PC-3 (cell line): ENCODE results near the gene KCNJ6. TPM values are rescaled to one million over a fixed set of nuclear protein-coding genes. Genes with fewer than 3 reads are reported as not detected.

Source experiments
- ATAC-seq: fragments of 200-7000 bp; cut with Tn5 transposase; 2 replicates; pipeline ENCODE4 v1.9.1; 2020; ENCODE audit warnings: mild to moderate bottlenecking, moderate library complexity
- Bru-seq: library from RNA; stranded (reverse); fragments of 400-500 nt; gene quantifications from one replicate; lab custom pipeline; 2021; lab: Mats Ljungman, UMichigan
- BruChase-seq, 2 experiments: library from RNA; stranded (reverse); fragments of 400-500 nt; gene quantifications; one replicate each; lab custom pipeline; 2021; lab: Mats Ljungman, UMichigan
- BruUV-seq: library from RNA; stranded (reverse); fragments of 400-500 nt; replicated peaks from 2 replicates; lab custom pipeline; 2021; lab: Mats Ljungman, UMichigan
- CTCF ChIA-PET: fragments of 300-600 bp; sonication (Branson Sonifier 250); formaldehyde crosslinking; loops from one replicate; lab custom pipeline; 2022; ENCODE audit warnings: antibody characterized with exemption; lab: Charles Lee
- POLR2A ChIA-PET: fragments of 300-600 bp; sonication (Branson Sonifier 250); formaldehyde crosslinking; loops from one replicate; lab custom pipeline; 2022; ENCODE audit warnings: antibody characterized with exemption; ENCODE audit not compliant: unreplicated experiment; lab: Charles Lee
- DNase-seq: peaks from one replicate; pipeline ENCODE4 v3.0.0-alpha.2; 2015
- H2AFZ ChIP-seq: fragments of 300-600 bp; sonication (generic); 2 replicates; pipeline ENCODE4 v1.6.0; 2016; ENCODE audit warnings: antibody characterized with exemption, low read length
- H3F3A ChIP-seq: fragments of 300-600 bp; sonication (generic); one replicate; pipeline ENCODE4 v1.6.0; 2017; ENCODE audit warnings: antibody characterized with exemption, low read length, control low read depth, mild to moderate bottlenecking; ENCODE audit not compliant: unreplicated experiment
- H3K27ac ChIP-seq: fragments of 300-600 bp; sonication (generic); 2 replicates; pipeline ENCODE4 v1.5.1; 2016; ENCODE audit warnings: mild to moderate bottlenecking, low read length
- H3K27me3 ChIP-seq: fragments of 300-600 bp; sonication (generic); 2 replicates; pipeline ENCODE4 v1.6.1; 2016; ENCODE audit warnings: low read length, mixed read lengths
- H3K36me3 ChIP-seq: fragments of 300-600 bp; sonication (generic); 2 replicates; pipeline ENCODE4 v1.6.1; 2016; ENCODE audit warnings: low read depth, mixed run types, low read length, mixed read lengths
- H3K4me1 ChIP-seq: fragments of 300-600 bp; sonication (generic); 2 replicates; pipeline ENCODE4 v1.5.1; 2016; ENCODE audit warnings: low read length; ENCODE audit not compliant: insufficient read depth
- H3K4me2 ChIP-seq: fragments of 300-600 bp; sonication (generic); 2 replicates; pipeline ENCODE4 v1.6.0; 2016; ENCODE audit warnings: low read length
- H3K4me3 ChIP-seq: fragments of 300-600 bp; sonication (generic); 2 replicates; pipeline ENCODE4 v1.5.1; 2016; ENCODE audit warnings: mild to moderate bottlenecking, low read length, mixed read lengths
- H3K79me2 ChIP-seq: fragments of 300-600 bp; sonication (generic); 2 replicates; pipeline ENCODE4 v1.6.1; 2017; ENCODE audit warnings: low read length, mixed read lengths
- H3K9ac ChIP-seq: fragments of 300-600 bp; sonication (generic); 2 replicates; pipeline ENCODE4 v1.6.0; 2016; ENCODE audit warnings: mild to moderate bottlenecking, low read length
- H3K9me2 ChIP-seq: fragments of 300-600 bp; sonication (generic); replicated peaks from 2 replicates; pipeline ENCODE4 v1.6.1; 2016; ENCODE audit warnings: mixed run types, low read length, mixed read lengths
- H3K9me3 ChIP-seq: fragments of 300-600 bp; sonication (generic); 2 replicates; pipeline ENCODE4 v1.6.1; 2016; ENCODE audit warnings: low read length, mixed read lengths
- H4K20me1 ChIP-seq: fragments of 300-600 bp; sonication (generic); 2 replicates; pipeline ENCODE4 v1.6.1; 2016; ENCODE audit warnings: low read length, mixed read lengths
- CTCF ChIP-seq: fragments of 300-600 bp; sonication (generic); conservative IDR thresholded peaks from 2 replicates; pipeline ENCODE4 v1.5.1; 2017; ENCODE audit warnings: antibody characterized with exemption, low read depth, mild to moderate bottlenecking, low read length
- EZH2 ChIP-seq: fragments of 300-600 bp; sonication (generic); IDR thresholded peaks from one replicate; pipeline ENCODE4 v1.6.1; 2017; ENCODE audit warnings: antibody characterized with exemption, mild to moderate bottlenecking, low read length; ENCODE audit not compliant: unreplicated experiment
- EZH2phosphoT487 ChIP-seq: fragments of 300-600 bp; sonication (generic); IDR thresholded peaks from 2 replicates; pipeline ENCODE4 v1.6.1; 2018; ENCODE audit warnings: mild to moderate bottlenecking, antibody characterized with exemption, low read length, borderline replicate concordance
- intact Hi-C: fragments of 100-400 bp; cut with micrococcal nuclease; formaldehyde crosslinking; loops from 2 replicates; pipeline ENCODE4 v1.9.0; 2023
- long read RNA-seq: library from polyadenylated mRNA; unstranded; transcript quantifications from one replicate; pipeline ENCODE4 v2.0.0, GENCODE V29; 2021; ENCODE audit not compliant: unreplicated experiment
- total RNA-seq: library from RNA; depleted of rRNA; stranded (reverse); fragments of >200 nt; gene quantifications from 2 replicates; pipeline ENCODE4 v1.2.3, GENCODE V29; 2014; rRNA removed

KCNJ6 gene
- total RNA-seq (not detected in 2 replicates), Bru-seq, nascent RNA (percentile 2 among the genes with signal in this experiment), BruChase-seq, experiment 1, labeled RNA remaining after a 6-hour chase (percentile 1 among the genes with signal in this experiment), BruChase-seq, experiment 2, labeled RNA remaining after a 2-hour chase (percentile 1 among the genes with signal in this experiment)
- long read RNA-seq, result 0 reads

GRCh38 chr21:37916310-37917051 lies at the start of gene KCNJ6:
TSS of gene KCNJ6 (minus strand) at chr21:37916457. CDS start at chr21:37840682, 75,775 bp downstream.
- peak; percentile 34; the same call in 1 of the 2 replicates for TF ChIP-seq CTCF
- TF ChIP-seq EZH2, result peak; percentile 41
- TF ChIP-seq EZH2phosphoT487, result no peak
- Histone ChIP-seq H4K20me1 (no peaks in the 10 kb centered on the region), H3K4me1 (peaks cover 13% of the 10 kb centered on the region), H3K36me3 (no peaks in the 10 kb centered on the region), H3K4me3 (no peak within 1 kb of the TSS), H3F3A (no peaks in the 10 kb centered on the region), H3K9me2 (no peaks in the 10 kb centered on the region), H3K9ac (no peak within 1 kb of the TSS), H3K9me3 (no peaks in the 10 kb centered on the region), H3K27ac (no peak within 1 kb of the TSS), H2AFZ (no peak within 1 kb of the TSS), H3K4me2 (peak within 1 kb of the TSS; percentile 14), H3K79me2 (no peaks in the 10 kb centered on the region), H3K27me3 (peaks cover 50% of the 10 kb centered on the region)
- POLR2A ChIA-PET, result no interaction called here
- ATAC-seq (no peak), DNase-seq (no peak)
- BruUV-seq, result no TSS peak
- intact Hi-C loops, result no loop called here
- CTCF ChIA-PET, result no interaction called here

GRCh38 chr21:37965088-37965805 lies 49.0 kb upstream of the KCNJ6 start:
- ChIA-PET POLR2A (no interaction called here), CTCF (interaction anchor here (0.6 kb wide), 1 partner anchor 12 kb away, joined by 11 read pairs; no protein-coding TSS in a partner anchor)
- no peaks in the 10 kb centered on the region for H4K20me1 ChIP-seq
- H3K9ac ChIP-seq, result no peak overlapping the region
- H3K36me3 ChIP-seq, result no peaks in the 10 kb centered on the region
- no peaks in the 10 kb centered on the region for H3K9me2 ChIP-seq
- H2AFZ ChIP-seq, result no peak overlapping the region
- no peaks in the 10 kb centered on the region for H3K79me2 ChIP-seq
- no peaks in the 10 kb centered on the region for H3K27me3 ChIP-seq
- no peak overlapping the region for H3K4me2 ChIP-seq
- H3F3A ChIP-seq, result no peaks in the 10 kb centered on the region
- H3K9me3 ChIP-seq, result no peaks in the 10 kb centered on the region
- DNase-seq, result no peak
- H3K4me1 ChIP-seq, result no peaks in the 10 kb centered on the region
- intact Hi-C loops, result no loop called here
- no peak overlapping the region for H3K27ac ChIP-seq
- H3K4me3 ChIP-seq, result no peak overlapping the region
- ATAC-seq, result no peak
- TF ChIP-seq EZH2phosphoT487, result no peak
- TF ChIP-seq EZH2, result no peak
- TF ChIP-seq CTCF, result no peak
- BruUV-seq, result no TSS peak
